Measurements from ENCODE around the gene NLRP14. TPM values are rescaled to one million over a fixed set of nuclear protein-coding genes. Genes with fewer than 3 reads are reported as not detected.

NLRP14 gene
- total and polyA plus RNA-seq, 4 experiments from 2014 or later: not detected

Other genes starting within 250 kb of the NLRP14 start
- not detected for gene OR2AG2, start 248.5 kb upstream of the NLRP14 start, total RNA-seq
- not detected for gene OR2AG2, start 248.5 kb upstream of the NLRP14 start, polyA plus RNA-seq
- gene OR2AG1, start 237.5 kb upstream of the NLRP14 start, total RNA-seq: not detected
- gene OR2AG1, start 237.5 kb upstream of the NLRP14 start, polyA plus RNA-seq: not detected
- not detected for gene OR6A2, start 220.8 kb upstream of the NLRP14 start, total RNA-seq
- gene OR6A2, start 220.8 kb upstream of the NLRP14 start, polyA plus RNA-seq: not detected
- gene OR10A5, start 174.8 kb upstream of the NLRP14 start, total RNA-seq: not detected
- gene OR10A5, start 174.8 kb upstream of the NLRP14 start, polyA plus RNA-seq: not detected
- gene OR10A2, start 157.4 kb upstream of the NLRP14 start, total RNA-seq: not detected
- gene OR10A2, start 157.4 kb upstream of the NLRP14 start, polyA plus RNA-seq: not detected
- gene OR10A4, start 143.9 kb upstream of the NLRP14 start, total RNA-seq: not detected
- gene OR10A4, start 143.9 kb upstream of the NLRP14 start, polyA plus RNA-seq: not detected
- not detected for gene OR2D2, start 128.0 kb upstream of the NLRP14 start, total RNA-seq
- gene OR2D2, start 128.0 kb upstream of the NLRP14 start, polyA plus RNA-seq: not detected
- not detected for gene OR2D3, start 99.5 kb upstream of the NLRP14 start, total RNA-seq
- not detected for gene OR2D3, start 99.5 kb upstream of the NLRP14 start, polyA plus RNA-seq
- not detected for gene ZNF215, start 94.1 kb upstream of the NLRP14 start, total RNA-seq
- gene ZNF215, start 94.1 kb upstream of the NLRP14 start, polyA plus RNA-seq: not detected
- not detected for gene ZNF214, start 133 bp upstream of the NLRP14 start, total RNA-seq
- not detected for gene ZNF214, start 133 bp upstream of the NLRP14 start, polyA plus RNA-seq
- not detected for gene RBMXL2, start 68.5 kb downstream of the NLRP14 start, total RNA-seq
- gene RBMXL2, start 68.5 kb downstream of the NLRP14 start, polyA plus RNA-seq: not detected
- gene SYT9, start 231.4 kb downstream of the NLRP14 start, total RNA-seq: not detected
- not detected for gene SYT9, start 231.4 kb downstream of the NLRP14 start, polyA plus RNA-seq

Data from CD4-positive, alpha-beta memory T cell (primary cell).